Brain microvascular endothelial cell (primary cell): ENCODE results near the gene FUBP1.
A peak's percentile ranks its signal among the peaks of the same experiment; 100 is the strongest.
"Not testable (repeated sequence)": the region's sequence is repeated elsewhere in the genome, so short reads cannot be mapped to it uniquely, and the experiment has no call there.

Experiments used
- DNase-seq: peaks from one replicate; pipeline ENCODE4 v3.0.0-alpha.2; 2020
- H3K27ac ChIP-seq: fragments of 250-450 bp; sonication (Bioruptor Pico); 2 replicates; pipeline ENCODE4 v1.5.1; 2020; ENCODE audit warnings: mild to moderate bottlenecking, moderate library complexity
- H3K27me3 ChIP-seq: fragments of 250-450 bp; sonication (Bioruptor Pico); replicated peaks from 2 replicates; pipeline ENCODE4 v1.5.1; 2020; ENCODE audit warnings: mild to moderate bottlenecking
- H3K36me3 ChIP-seq: fragments of 250-450 bp; sonication (Bioruptor Pico); replicated peaks from 2 replicates; pipeline ENCODE4 v1.5.1; 2020; ENCODE audit warnings: mild to moderate bottlenecking
- H3K4me3 ChIP-seq: 2 replicates; pipeline ENCODE4 v1.5.1; 2011; ENCODE audit warnings: low read depth, mild to moderate bottlenecking, control low read depth, low read length, moderate library complexity
- in situ Hi-C: cut with HindIII; loops from 2 replicates; pipeline ENCODE4 v1.10.0; 2017; ENCODE audit warnings: low sequenced_read_pairs, low pct_ligation_motif_present
- TF ChIP-seq, protein P1 (sequence below): IDR thresholded peaks from 2 replicates; pipeline ENCODE4 v1.5.1; 2011; ENCODE audit warnings: low read depth, mild to moderate bottlenecking, moderate library complexity, low read length, control low read depth, inconsistent platforms; ENCODE audit errors: missing control alignments

FUBP1 gene

DNA sequence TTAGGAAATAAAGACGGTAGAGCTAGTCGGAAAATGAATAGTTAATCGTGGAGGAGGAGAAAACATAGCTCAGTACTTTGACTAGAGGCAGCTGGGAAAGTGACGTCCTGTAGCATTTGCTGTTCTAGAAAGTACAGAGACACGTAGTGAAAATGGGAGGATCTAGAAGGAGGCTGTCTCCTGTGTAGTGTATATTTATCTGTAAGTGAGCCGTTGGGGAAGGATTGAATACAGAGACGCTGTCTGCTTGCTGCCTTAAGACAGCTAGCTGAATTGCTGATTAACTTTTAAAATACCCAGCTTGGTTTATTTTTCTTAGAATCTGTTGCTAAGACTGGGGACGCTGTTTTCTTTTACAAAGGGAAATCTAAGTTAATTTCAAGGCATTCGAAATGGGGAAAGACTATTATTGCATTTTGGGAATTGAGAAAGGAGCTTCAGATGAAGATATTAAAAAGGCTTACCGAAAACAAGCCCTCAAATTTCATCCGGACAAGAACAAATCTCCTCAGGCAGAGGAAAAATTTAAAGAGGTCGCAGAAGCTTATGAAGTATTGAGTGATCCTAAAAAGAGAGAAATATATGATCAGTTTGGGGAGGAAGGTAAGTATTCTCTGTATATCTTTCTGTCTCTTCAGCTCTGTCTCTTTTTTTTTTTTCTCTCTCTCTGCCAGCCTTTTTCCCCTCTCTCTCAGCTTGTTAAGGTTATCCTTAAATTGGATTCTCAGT lies 26.0 kb upstream of the FUBP1 start, which contains the start of gene DNAJB4:
Gene DNAJB4 (plus strand): TSS at position 221 of the 729 bp plus-strand sequence. CDS start 172 bp downstream, at position 393.
- Histone ChIP-seq H3K36me3 (no peaks in the 10 kb centered on the region), H3K4me3 (peak within 1 kb of the TSS; percentile 69), H3K27ac (peak within 1 kb of the TSS; percentile 92), H3K27me3 (no peaks in the 10 kb centered on the region)
- DNase-seq: peak; percentile 97
- in situ Hi-C loops: no loop called here
- TF ChIP-seq, protein P1, sequence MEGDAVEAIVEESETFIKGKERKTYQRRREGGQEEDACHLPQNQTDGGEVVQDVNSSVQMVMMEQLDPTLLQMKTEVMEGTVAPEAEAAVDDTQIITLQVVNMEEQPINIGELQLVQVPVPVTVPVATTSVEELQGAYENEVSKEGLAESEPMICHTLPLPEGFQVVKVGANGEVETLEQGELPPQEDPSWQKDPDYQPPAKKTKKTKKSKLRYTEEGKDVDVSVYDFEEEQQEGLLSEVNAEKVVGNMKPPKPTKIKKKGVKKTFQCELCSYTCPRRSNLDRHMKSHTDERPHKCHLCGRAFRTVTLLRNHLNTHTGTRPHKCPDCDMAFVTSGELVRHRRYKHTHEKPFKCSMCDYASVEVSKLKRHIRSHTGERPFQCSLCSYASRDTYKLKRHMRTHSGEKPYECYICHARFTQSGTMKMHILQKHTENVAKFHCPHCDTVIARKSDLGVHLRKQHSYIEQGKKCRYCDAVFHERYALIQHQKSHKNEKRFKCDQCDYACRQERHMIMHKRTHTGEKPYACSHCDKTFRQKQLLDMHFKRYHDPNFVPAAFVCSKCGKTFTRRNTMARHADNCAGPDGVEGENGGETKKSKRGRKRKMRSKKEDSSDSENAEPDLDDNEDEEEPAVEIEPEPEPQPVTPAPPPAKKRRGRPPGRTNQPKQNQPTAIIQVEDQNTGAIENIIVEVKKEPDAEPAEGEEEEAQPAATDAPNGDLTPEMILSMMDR: no peak

DNA sequence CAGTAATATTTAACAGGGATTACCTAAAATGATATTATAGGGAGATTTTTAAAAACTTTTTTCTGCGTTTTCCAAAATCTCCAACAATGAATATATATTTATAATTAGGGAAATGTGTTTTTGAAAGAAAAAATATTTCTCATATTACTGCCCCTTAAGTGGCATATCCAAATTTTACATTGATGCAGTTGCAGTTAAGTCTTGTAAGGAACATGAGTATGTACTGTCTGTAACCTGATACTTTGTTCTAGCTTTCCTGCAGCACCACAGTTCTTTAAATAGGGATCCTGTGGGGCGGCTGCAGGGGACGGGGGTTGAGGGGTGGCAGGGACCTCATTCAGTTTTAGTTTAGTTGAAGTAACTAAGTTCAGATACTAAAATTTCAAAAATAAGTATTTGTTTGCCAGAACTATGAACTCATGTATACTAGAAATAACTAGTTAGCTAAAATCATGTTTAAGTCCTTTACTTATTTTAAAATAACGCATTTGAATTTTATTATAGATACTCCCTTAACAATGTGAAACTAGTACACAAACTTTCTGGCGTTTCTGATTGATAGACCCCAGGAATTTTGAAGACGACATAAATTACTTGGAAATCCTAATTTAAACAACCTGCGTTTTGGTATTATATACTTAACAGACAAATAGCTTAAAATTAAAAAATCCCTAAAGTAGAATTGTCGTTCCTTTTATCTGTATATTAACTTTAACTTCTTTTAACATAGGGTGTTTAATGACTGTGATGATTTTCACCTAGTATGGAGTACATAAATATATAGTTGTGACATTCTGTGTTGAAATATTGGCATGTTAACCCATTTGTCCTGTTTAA lies 25.2 kb upstream of the FUBP1 start:
- TF ChIP-seq, protein P1: no peak
- Histone ChIP-seq H3K4me3 (peak overlapping the region; percentile 69), H3K27me3 (no peaks in the 10 kb centered on the region), H3K36me3 (no peaks in the 10 kb centered on the region), H3K27ac (peak overlapping the region; percentile 92)
- in situ Hi-C loops: no loop called here
- DNase-seq: peak; percentile 61

DNA sequence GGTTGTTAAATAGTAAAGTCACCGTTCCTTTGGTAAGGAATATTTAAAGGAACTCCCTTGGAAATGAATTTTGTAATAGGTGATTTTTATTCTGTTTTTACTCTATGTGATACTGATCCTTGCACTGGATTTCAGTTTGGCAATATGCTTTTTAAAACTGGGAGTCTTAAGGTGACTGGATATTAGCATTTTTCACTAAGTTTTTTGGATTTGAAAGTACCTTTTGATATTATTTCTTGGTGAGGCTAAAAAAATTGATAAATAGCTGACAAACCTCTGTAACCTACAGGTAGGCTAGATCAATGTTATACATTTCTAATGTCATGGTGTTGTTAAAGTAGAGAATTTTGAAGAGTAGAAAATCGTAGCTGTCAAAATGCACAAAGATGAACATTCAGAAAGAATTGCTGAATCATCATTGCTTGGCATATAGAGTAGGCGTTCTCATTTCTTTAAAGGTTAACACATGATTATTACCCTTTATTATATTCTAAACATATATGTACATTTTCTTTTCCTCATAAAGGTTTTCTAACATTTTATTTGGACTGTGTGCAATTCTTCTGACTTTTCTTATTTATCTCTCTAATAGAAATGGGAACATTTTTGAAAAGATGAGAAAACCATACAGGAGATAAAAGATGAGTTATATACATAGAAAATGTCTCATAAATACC lies 24.3 kb upstream of the FUBP1 start:
- in situ Hi-C loops: no loop called here
- no peak for DNase-seq
- Histone ChIP-seq H3K4me3 (no peak overlapping the region), H3K27ac (peak overlapping the region; percentile 92), H3K27me3 (no peaks in the 10 kb centered on the region), H3K36me3 (no peaks in the 10 kb centered on the region)
- TF ChIP-seq, protein P1: no peak

DNA sequence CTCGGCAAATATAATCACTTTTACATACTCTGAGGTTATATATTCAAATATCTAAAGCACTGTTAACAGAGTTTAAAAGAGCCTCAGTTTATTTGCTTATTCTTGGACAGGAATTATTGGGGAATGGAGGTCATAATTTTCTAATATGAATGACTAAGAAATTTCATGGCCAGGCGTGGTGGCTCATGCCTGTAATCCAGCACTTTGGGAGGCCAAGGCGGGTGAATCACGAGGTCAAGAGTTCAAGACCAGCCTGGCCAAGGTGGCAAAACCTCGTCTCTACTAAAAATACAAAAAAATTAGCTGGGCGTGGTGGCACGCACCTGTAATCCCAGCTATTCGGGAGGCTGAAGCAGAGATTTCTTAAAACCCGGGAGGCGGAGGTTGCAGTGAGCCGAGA lies 21.7 kb upstream of the FUBP1 start:
- H3K36me3 ChIP-seq, H3K27me3 ChIP-seq, H3K4me3 ChIP-seq, DNase-seq, in situ Hi-C loops, H3K27ac ChIP-seq: not testable (repeated sequence)

DNA sequence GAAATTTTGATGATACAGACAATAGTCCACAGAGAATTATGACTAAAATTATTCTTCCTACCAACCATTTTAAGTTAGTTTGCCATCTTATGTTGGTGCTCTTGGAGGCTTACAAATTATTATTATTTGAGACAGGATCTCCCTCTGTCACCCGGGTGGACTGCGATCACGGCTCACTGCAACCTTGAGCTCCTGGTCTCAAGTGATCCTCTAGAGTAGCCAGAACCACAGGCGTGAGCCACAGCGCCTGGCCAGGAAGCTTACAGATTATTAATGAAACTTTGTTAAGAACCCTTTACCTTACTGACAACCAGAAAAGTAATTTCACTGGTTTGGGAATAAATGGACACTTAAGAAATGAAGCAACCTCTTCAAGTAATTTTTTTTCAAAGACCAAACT lies 17.9 kb upstream of the FUBP1 start:
- in situ Hi-C loops: no loop called here
- TF ChIP-seq, protein P1: no peak
- Histone ChIP-seq H3K36me3 (no peaks in the 10 kb centered on the region), H3K27ac (no peak overlapping the region), H3K4me3 (no peak overlapping the region), H3K27me3 (no peaks in the 10 kb centered on the region)
- no peak for DNase-seq
